Erythroblast (primary cell): ENCODE results near the gene ADCY6.
"Not testable (repeated sequence)": the region's sequence is repeated elsewhere in the genome, so short reads cannot be mapped to it uniquely, and the experiment has no call there.

Source experiments
- GATA1 ChIP-seq: IDR thresholded peaks from 2 replicates; pipeline ENCODE4 v1.6.1; 2011; ENCODE audit warnings: low read depth, mild to moderate bottlenecking, control low read depth, low read length, moderate library complexity
- POLR2A ChIP-seq: IDR thresholded peaks from 2 replicates; pipeline ENCODE4 v1.6.1; 2011; ENCODE audit warnings: mild to moderate bottlenecking, low read length

DNA sequence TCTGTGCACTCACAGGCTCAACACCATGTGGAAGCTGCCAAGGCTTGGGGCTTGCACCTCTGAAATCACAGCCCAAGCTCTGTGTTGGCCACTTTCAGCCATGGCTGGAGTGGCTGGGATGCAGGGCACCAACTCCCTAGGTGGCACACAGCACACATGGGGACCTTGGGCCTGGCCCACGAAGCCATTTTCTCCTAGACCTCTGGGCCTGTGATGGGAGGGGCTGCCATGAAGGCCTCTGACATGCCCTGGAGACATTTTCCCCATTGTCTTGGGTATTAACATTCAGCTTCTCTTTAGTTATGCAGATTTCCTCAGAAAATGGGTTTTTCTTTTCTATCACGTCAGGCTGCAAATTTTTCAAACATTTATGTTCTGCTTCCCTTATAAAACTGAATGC is 68.7 kb downstream of the ADCY6 start:
- TF ChIP-seq POLR2A, GATA1: not testable (repeated sequence)
